GM18511 (cell line): Measurements from ENCODE around the gene ADK.
"Not testable (repeated sequence)": the region's sequence is repeated elsewhere in the genome, so short reads cannot be mapped to it uniquely, and the experiment has no call there.

Experiments used
- ATAC-seq: cut with Tn5 transposase; IDR thresholded peaks from one replicate; pipeline ENCODE4 v1.9.1; 2021; ENCODE audit warnings: mild to moderate bottlenecking, moderate library complexity; ENCODE audit not compliant: unreplicated experiment

Gene ADK

GRCh38 chr10:74525885-74526284, 374.9 kb downstream of the ADK start:
- ATAC-seq, result no peak

- ATAC-seq, result not testable (repeated sequence)
Measured at GRCh38 chr10:74527611-74528010, 376.6 kb downstream of the ADK start.

GRCh38 chr10:74529205-74529604, 378.2 kb downstream of the ADK start:
- ATAC-seq, result no peak

- ATAC-seq, result no peak
Measured at GRCh38 chr10:74530981-74531380, 380.0 kb downstream of the ADK start.

- ATAC-seq, result no peak
Measured at GRCh38 chr10:74539317-74539716, 388.3 kb downstream of the ADK start.

GRCh38 chr10:74541375-74541774, 390.4 kb downstream of the ADK start:
- no peak for ATAC-seq

GRCh38 chr10:74542077-74542476, 391.1 kb downstream of the ADK start:
- ATAC-seq, result no peak

- ATAC-seq, result no peak
Measured at GRCh38 chr10:74543276-74543675, 392.3 kb downstream of the ADK start.

- no peak for ATAC-seq
Measured at GRCh38 chr10:74544106-74544505, 393.1 kb downstream of the ADK start.

- no peak for ATAC-seq
Measured at GRCh38 chr10:74548676-74549075, 397.7 kb downstream of the ADK start.

GRCh38 chr10:74556072-74556705, 405.2 kb downstream of the ADK start:
- ATAC-seq, result no peak

- ATAC-seq, result no peak
Measured at GRCh38 chr10:74557098-74557497, 406.1 kb downstream of the ADK start.

- ATAC-seq, result no peak
Measured at GRCh38 chr10:74558403-74558802, 407.4 kb downstream of the ADK start.

- no peak for ATAC-seq
Measured at GRCh38 chr10:74558897-74559296, 407.9 kb downstream of the ADK start.

GRCh38 chr10:74568896-74569295, 417.9 kb downstream of the ADK start:
- ATAC-seq, result not testable (repeated sequence)

GRCh38 chr10:74573497-74573896, 422.5 kb downstream of the ADK start:
- ATAC-seq, result not testable (repeated sequence)

GRCh38 chr10:74575191-74575720, 424.2 kb downstream of the ADK start:
- ATAC-seq, result no peak

GRCh38 chr10:74575912-74576311, 424.9 kb downstream of the ADK start:
- no peak for ATAC-seq

GRCh38 chr10:74576586-74576985, 425.6 kb downstream of the ADK start:
- ATAC-seq, result no peak

- not testable (repeated sequence) for ATAC-seq
Measured at GRCh38 chr10:74580438-74580837, 429.4 kb downstream of the ADK start.

- ATAC-seq, result no peak
Measured at GRCh38 chr10:74582566-74582965, 431.5 kb downstream of the ADK start.

- peak; percentile 76 for ATAC-seq
Measured at GRCh38 chr10:74585231-74586087, 434.4 kb downstream of the ADK start.
